Mesendoderm (in vitro differentiated cells): ENCODE results near the gene OR6P1.

Source experiments
- DNase-seq: peaks from one replicate; pipeline ENCODE4 v3.0.0; 2013
- H2AK5ac ChIP-seq: 2 replicates; pipeline ENCODE4 v1.6.1; 2013; ENCODE audit warnings: low read length, inconsistent platforms
- H2BK120ac ChIP-seq: 2 replicates; pipeline ENCODE4 v1.6.1; 2013; ENCODE audit warnings: low read depth, mild to moderate bottlenecking, low read length, moderate library complexity, mixed read lengths
- H2BK15ac ChIP-seq: replicated peaks from 2 replicates; pipeline ENCODE4 v1.6.1; 2013; ENCODE audit warnings: low read depth, mild to moderate bottlenecking, moderate library complexity
- H2BK5ac ChIP-seq: 2 replicates; pipeline ENCODE4 v1.6.1; 2013; ENCODE audit warnings: low read length, inconsistent platforms
- H3K18ac ChIP-seq: 2 replicates; pipeline ENCODE4 v1.6.1; 2013; ENCODE audit warnings: mild to moderate bottlenecking, low read length, mixed read lengths
- H3K23ac ChIP-seq: one replicate; pipeline ENCODE4 v1.6.1; 2013; ENCODE audit warnings: low read length
- H3K27ac ChIP-seq: 2 replicates; pipeline ENCODE4 v1.5.1; 2013; ENCODE audit warnings: low read depth, mild to moderate bottlenecking, inconsistent platforms, low read length, moderate library complexity
- H3K27me3 ChIP-seq: 2 replicates; pipeline ENCODE4 v1.6.1; 2013; ENCODE audit warnings: low read length, control low read depth, mild to moderate bottlenecking, inconsistent platforms; ENCODE audit not compliant: insufficient read depth, poor library complexity
- H3K36me3 ChIP-seq: 2 replicates; pipeline ENCODE4 v1.6.1; 2013; ENCODE audit warnings: low read length, inconsistent platforms; ENCODE audit not compliant: control insufficient read depth, insufficient read depth
- H3K4ac ChIP-seq: one replicate; pipeline ENCODE4 v1.6.1; 2013; ENCODE audit warnings: low read depth, mild to moderate bottlenecking, low read length, moderate library complexity
- H3K4me1 ChIP-seq: 2 replicates; pipeline ENCODE4 v1.6.1; 2013; ENCODE audit warnings: low read depth, low read length, inconsistent platforms; ENCODE audit not compliant: control insufficient read depth
- H3K4me2 ChIP-seq: 2 replicates; pipeline ENCODE4 v1.6.1; 2013; ENCODE audit warnings: low read length
- H3K4me3 ChIP-seq: 2 replicates; pipeline ENCODE4 v1.5.1; 2013; ENCODE audit warnings: mild to moderate bottlenecking, low read length
- H3K56ac ChIP-seq: one replicate; pipeline ENCODE4 v1.6.1; 2013; ENCODE audit warnings: low read length
- H3K79me1 ChIP-seq: 2 replicates; pipeline ENCODE4 v1.6.1; 2013; ENCODE audit warnings: low read length, inconsistent platforms
- H3K79me2 ChIP-seq: 2 replicates; pipeline ENCODE4 v1.6.1; 2013; ENCODE audit warnings: mild to moderate bottlenecking, low read length; ENCODE audit not compliant: control insufficient read depth, insufficient read depth
- H3K9ac ChIP-seq: 2 replicates; pipeline ENCODE4 v1.6.1; 2013; ENCODE audit warnings: low read length, inconsistent platforms
- H4K5ac ChIP-seq: one replicate; pipeline ENCODE4 v1.6.1; 2013; ENCODE audit warnings: low read length
- H4K8ac ChIP-seq: one replicate; pipeline ENCODE4 v1.6.1; 2013; ENCODE audit warnings: low read depth, mild to moderate bottlenecking, control low read depth, low read length, moderate library complexity
- WGBS: extraction: QIAGEN DNeasy Blood & Tissue Kit; methylation state at CpG from one replicate; pipeline ENCODE4 v1.1.7; 2013; ENCODE audit warnings: low lambda C conversion rate, missing lambda C conversion rate; ENCODE audit not compliant: insufficient coverage; ENCODE audit errors: extremely low coverage; 5-methylcytosine and 5-hydroxymethylcytosine counted together

Gene OR6P1

GRCh38 chr1:158586942-158587341 lies 16.6 kb upstream of the OR6P1 start:
- Histone ChIP-seq H3K9ac (no peak overlapping the region), H3K4me3 (no peak overlapping the region), H3K27me3 (no peaks in the 10 kb centered on the region), H2BK15ac (no peak overlapping the region), H3K4me2 (no peak overlapping the region), H2BK120ac (no peak overlapping the region), H3K56ac (no peak overlapping the region), H3K79me1 (no peaks in the 10 kb centered on the region), H4K5ac (no peak overlapping the region), H3K4ac (no peak overlapping the region), H2AK5ac (no peak overlapping the region), H3K79me2 (no peaks in the 10 kb centered on the region), H3K4me1 (no peaks in the 10 kb centered on the region), H3K23ac (no peak overlapping the region), H3K27ac (no peak overlapping the region), H3K18ac (no peak overlapping the region), H2BK5ac (no peak overlapping the region), H4K8ac (no peak overlapping the region), H3K36me3 (no peaks in the 10 kb centered on the region)
- no peak for DNase-seq
- WGBS: no CpG with 5 or more reads among the region's 1 CpG

GRCh38 chr1:158583962-158584361 lies 13.6 kb upstream of the OR6P1 start:
- Histone ChIP-seq H3K9ac (no peak overlapping the region), H3K27ac (no peak overlapping the region)
- DNase-seq: no peak

GRCh38 chr1:158579733-158580132 lies 9.4 kb upstream of the OR6P1 start, which contains the start of gene OR10X1:
TSS of gene OR10X1 (minus strand) at chr1:158579899. CDS start at chr1:158579899, 0 bp downstream.
- WGBS: no CpG with 5 or more reads among the region's 1 CpG
- no peak within 1 kb of the TSS for H3K4me2 ChIP-seq

More at GRCh38 chr1:158583962-158584361, 13.6 kb upstream of the OR6P1 start:
- H2BK5ac ChIP-seq: no peak overlapping the region
- no peak overlapping the region for H2AK5ac ChIP-seq
- H3K4ac ChIP-seq: no peak overlapping the region
- no CpG with 5 or more reads among the region's 4 CpGs for WGBS
- H3K27me3 ChIP-seq: no peaks in the 10 kb centered on the region
- no peak overlapping the region for H4K8ac ChIP-seq
- no peak overlapping the region for H3K23ac ChIP-seq
- H3K79me2 ChIP-seq: no peaks in the 10 kb centered on the region
- H3K4me1 ChIP-seq: no peaks in the 10 kb centered on the region
- no peak overlapping the region for H3K4me3 ChIP-seq
- H2BK15ac ChIP-seq: no peak overlapping the region
- no peak overlapping the region for H3K56ac ChIP-seq
- H2BK120ac ChIP-seq: no peak overlapping the region
- H4K5ac ChIP-seq: no peak overlapping the region
- H3K4me2 ChIP-seq: no peak overlapping the region
- no peaks in the 10 kb centered on the region for H3K79me1 ChIP-seq
- H3K18ac ChIP-seq: no peak overlapping the region
- H3K36me3 ChIP-seq: no peaks in the 10 kb centered on the region

GRCh38 chr1:158577561-158577960 lies 7.2 kb upstream of the OR6P1 start:
- no peak overlapping the region for H4K8ac ChIP-seq
- WGBS: no CpG with 5 or more reads among the region's 3 CpGs
- H3K27me3 ChIP-seq: no peaks in the 10 kb centered on the region
- H3K36me3 ChIP-seq: no peaks in the 10 kb centered on the region
- H2BK120ac ChIP-seq: no peak overlapping the region
- H3K23ac ChIP-seq: no peak overlapping the region
- no peaks in the 10 kb centered on the region for H3K4me1 ChIP-seq
- no peak overlapping the region for H2AK5ac ChIP-seq
- H2BK15ac ChIP-seq: no peak overlapping the region
- H3K4ac ChIP-seq: no peak overlapping the region
- H3K9ac ChIP-seq: no peak overlapping the region
- H3K4me3 ChIP-seq: no peak overlapping the region
- no peak overlapping the region for H3K27ac ChIP-seq
- H3K79me2 ChIP-seq: no peaks in the 10 kb centered on the region
- H3K56ac ChIP-seq: no peak overlapping the region
- no peak overlapping the region for H4K5ac ChIP-seq
- H2BK5ac ChIP-seq: no peak overlapping the region
- H3K18ac ChIP-seq: no peak overlapping the region
- H3K4me2 ChIP-seq: no peak overlapping the region
- no peak for DNase-seq
- H3K79me1 ChIP-seq: no peaks in the 10 kb centered on the region

More at GRCh38 chr1:158579733-158580132, 9.4 kb upstream of the OR6P1 start, which contains the start of gene OR10X1:
- Histone ChIP-seq H3K79me2 (no peaks in the 10 kb centered on the region), H3K27ac (no peak within 1 kb of the TSS), H3K4ac (no peak within 1 kb of the TSS), H3K4me1 (no peaks in the 10 kb centered on the region), H4K5ac (no peak within 1 kb of the TSS), H3K18ac (no peak within 1 kb of the TSS), H3K23ac (no peak within 1 kb of the TSS), H4K8ac (no peak within 1 kb of the TSS), H2AK5ac (no peak within 1 kb of the TSS), H3K9ac (no peak within 1 kb of the TSS), H3K56ac (no peak within 1 kb of the TSS), H2BK5ac (no peak within 1 kb of the TSS), H2BK15ac (no peak within 1 kb of the TSS), H3K4me3 (no peak within 1 kb of the TSS), H2BK120ac (no peak within 1 kb of the TSS), H3K36me3 (no peaks in the 10 kb centered on the region), H3K27me3 (no peaks in the 10 kb centered on the region), H3K79me1 (no peaks in the 10 kb centered on the region)
- DNase-seq: no peak

GRCh38 chr1:158572226-158572625 lies 1.8 kb upstream of the OR6P1 start:
- Histone ChIP-seq H3K27me3 (no peaks in the 10 kb centered on the region), H3K27ac (no peak overlapping the region), H3K4me2 (no peak overlapping the region), H3K18ac (no peak overlapping the region), H3K4ac (no peak overlapping the region), H3K23ac (no peak overlapping the region), H3K79me2 (no peaks in the 10 kb centered on the region), H2BK120ac (no peak overlapping the region), H2BK15ac (no peak overlapping the region), H2BK5ac (no peak overlapping the region), H3K4me1 (no peaks in the 10 kb centered on the region), H3K56ac (no peak overlapping the region), H3K4me3 (no peak overlapping the region), H3K36me3 (no peaks in the 10 kb centered on the region), H4K8ac (no peak overlapping the region), H2AK5ac (no peak overlapping the region), H3K9ac (no peak overlapping the region), H3K79me1 (no peaks in the 10 kb centered on the region), H4K5ac (no peak overlapping the region)
- no peak for DNase-seq
- WGBS: no CpG with 5 or more reads among the region's 1 CpG

GRCh38 chr1:158564608-158565007 lies 5.8 kb downstream of the OR6P1 start:
- Histone ChIP-seq H3K79me1 (no peaks in the 10 kb centered on the region), H3K23ac (no peak overlapping the region), H2BK120ac (no peak overlapping the region), H3K36me3 (no peaks in the 10 kb centered on the region), H4K8ac (no peak overlapping the region), H4K5ac (no peak overlapping the region), H3K18ac (no peak overlapping the region), H3K4me2 (no peak overlapping the region), H3K79me2 (no peaks in the 10 kb centered on the region), H2BK5ac (no peak overlapping the region), H3K27me3 (no peaks in the 10 kb centered on the region), H3K4me3 (no peak overlapping the region), H3K4ac (no peak overlapping the region), H2AK5ac (no peak overlapping the region), H3K4me1 (no peaks in the 10 kb centered on the region), H3K27ac (no peak overlapping the region), H2BK15ac (no peak overlapping the region), H3K56ac (no peak overlapping the region), H3K9ac (no peak overlapping the region)
- DNase-seq: peak; percentile 45
- no CpG with 5 or more reads among the region's 2 CpGs for WGBS
